Type B pancreatic cell (in vitro differentiated cells): Measurements from ENCODE around the gene DUOXA2. TPM values are rescaled to one million over a fixed set of nuclear protein-coding genes. Genes with fewer than 3 reads are reported as not detected.

Experiments used
- DNase-seq: peaks from one replicate; pipeline ENCODE4 v3.0.0; 2021; ENCODE audit warnings: mixed read lengths; ENCODE audit not compliant: unreplicated experiment; ENCODE audit errors: extremely low spot score
- H3K27ac Mint-ChIP-seq: 2 replicates; pipeline ENCODE4 v1.8.0; 2021; ENCODE audit warnings: mild to moderate bottlenecking, mixed read lengths
- H3K27me3 Mint-ChIP-seq: 2 replicates; pipeline ENCODE4 v1.8.0; 2021; ENCODE audit warnings: mixed read lengths
- H3K36me3 Mint-ChIP-seq: 2 replicates; pipeline ENCODE4 v1.8.0; 2021; ENCODE audit warnings: mixed read lengths
- H3K4me1 Mint-ChIP-seq: one replicate; pipeline ENCODE4 v1.8.0; 2021; ENCODE audit warnings: mixed read lengths; ENCODE audit not compliant: unreplicated experiment
- H3K4me3 Mint-ChIP-seq: 2 replicates; pipeline ENCODE4 v1.8.0; 2021; ENCODE audit warnings: mild to moderate bottlenecking, mixed read lengths
- H3K9me3 Mint-ChIP-seq: 2 replicates; pipeline ENCODE4 v1.8.0; 2021; ENCODE audit warnings: mixed read lengths
- total RNA-seq: library from RNA; stranded (reverse); gene quantifications from 2 replicates; pipeline ENCODE4 v1.2.1, GENCODE V29; 2021; ENCODE audit warnings: low replicate concordance
- TF ChIP-seq, protein P1 (sequence below): fragments of 200-600 bp; sonication (generic); conservative IDR thresholded peaks from 2 replicates; pipeline ENCODE4 v1.5.0; 2021; ENCODE audit warnings: antibody characterized with exemption, mild to moderate bottlenecking

Gene DUOXA2
- total RNA-seq, 1 donor from 2014 or later, result 0.17 TPM

DNA sequence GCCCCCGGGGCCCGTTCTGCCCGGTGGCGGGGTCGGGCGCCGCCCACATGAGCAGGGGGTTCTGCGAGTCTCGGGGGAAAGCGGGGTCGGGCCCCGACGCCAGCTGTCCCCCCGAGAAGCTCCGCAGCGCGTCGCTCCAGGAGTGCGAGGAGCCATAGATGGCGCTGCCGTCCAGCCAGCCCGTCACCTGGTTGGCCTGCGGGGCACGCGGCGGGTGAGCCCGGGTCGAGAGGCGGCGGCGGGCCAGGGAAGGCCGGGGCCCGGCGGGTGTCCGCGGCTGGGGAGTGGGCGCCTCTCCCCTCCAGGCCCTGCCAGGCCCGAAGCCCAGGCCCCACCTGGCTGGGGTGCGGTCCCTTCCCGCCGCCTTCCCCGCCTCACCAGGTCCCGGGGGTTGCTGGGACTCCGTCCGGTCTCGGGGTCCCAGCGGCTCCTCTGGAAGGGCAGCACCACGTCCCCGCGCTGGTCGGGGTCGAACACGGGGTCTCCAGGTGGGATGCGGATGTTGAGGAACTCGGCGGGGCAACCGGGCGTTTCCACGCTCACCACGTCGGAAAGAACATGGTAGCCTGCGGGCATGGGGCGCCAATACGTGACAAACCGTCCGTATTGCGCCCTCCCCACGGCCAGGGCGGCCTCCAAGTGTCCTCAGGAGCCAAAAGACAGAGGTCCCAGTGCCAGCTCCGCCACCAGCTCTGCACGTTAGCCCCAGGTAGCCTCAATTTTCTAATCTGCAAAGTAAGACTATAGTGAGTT lies 2.6 kb upstream of the DUOXA2 start:
- Mint-ChIP-seq H3K27ac (no peak overlapping the region), H3K36me3 (no peaks in the 10 kb centered on the region), H3K4me1 (no peaks in the 10 kb centered on the region), H3K4me3 (peak overlapping the region; percentile 76), H3K9me3 (no peaks in the 10 kb centered on the region), H3K27me3 (peaks cover 70% of the 10 kb centered on the region)
- TF ChIP-seq, protein P1, sequence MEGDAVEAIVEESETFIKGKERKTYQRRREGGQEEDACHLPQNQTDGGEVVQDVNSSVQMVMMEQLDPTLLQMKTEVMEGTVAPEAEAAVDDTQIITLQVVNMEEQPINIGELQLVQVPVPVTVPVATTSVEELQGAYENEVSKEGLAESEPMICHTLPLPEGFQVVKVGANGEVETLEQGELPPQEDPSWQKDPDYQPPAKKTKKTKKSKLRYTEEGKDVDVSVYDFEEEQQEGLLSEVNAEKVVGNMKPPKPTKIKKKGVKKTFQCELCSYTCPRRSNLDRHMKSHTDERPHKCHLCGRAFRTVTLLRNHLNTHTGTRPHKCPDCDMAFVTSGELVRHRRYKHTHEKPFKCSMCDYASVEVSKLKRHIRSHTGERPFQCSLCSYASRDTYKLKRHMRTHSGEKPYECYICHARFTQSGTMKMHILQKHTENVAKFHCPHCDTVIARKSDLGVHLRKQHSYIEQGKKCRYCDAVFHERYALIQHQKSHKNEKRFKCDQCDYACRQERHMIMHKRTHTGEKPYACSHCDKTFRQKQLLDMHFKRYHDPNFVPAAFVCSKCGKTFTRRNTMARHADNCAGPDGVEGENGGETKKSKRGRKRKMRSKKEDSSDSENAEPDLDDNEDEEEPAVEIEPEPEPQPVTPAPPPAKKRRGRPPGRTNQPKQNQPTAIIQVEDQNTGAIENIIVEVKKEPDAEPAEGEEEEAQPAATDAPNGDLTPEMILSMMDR, result no peak
- no peak for DNase-seq

DNA sequence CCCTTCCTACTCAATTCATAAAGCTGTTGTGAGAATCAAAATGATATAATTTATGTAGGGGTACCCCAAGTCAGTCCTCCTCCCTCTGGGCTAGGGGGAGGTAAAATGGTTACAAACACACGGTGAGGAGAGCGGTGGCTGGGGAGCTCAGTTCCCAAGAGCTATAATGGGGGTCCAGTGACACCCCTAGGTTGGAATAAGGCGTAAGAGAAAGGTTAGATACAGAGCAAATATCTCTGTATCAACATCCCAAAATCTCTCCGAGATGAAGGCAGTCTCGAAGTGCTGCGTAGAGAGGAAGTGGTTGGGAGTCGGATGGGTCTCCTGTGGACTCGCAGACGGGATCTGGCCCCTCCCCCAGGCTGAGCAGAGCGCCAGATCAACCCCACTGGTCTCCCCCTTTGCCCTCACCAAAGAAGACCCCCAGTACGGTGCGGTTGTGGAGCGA lies 2.0 kb upstream of the DUOXA2 start:
- no peak for DNase-seq
- H3K4me3 Mint-ChIP-seq, result peak overlapping the region; percentile 76

DNA sequence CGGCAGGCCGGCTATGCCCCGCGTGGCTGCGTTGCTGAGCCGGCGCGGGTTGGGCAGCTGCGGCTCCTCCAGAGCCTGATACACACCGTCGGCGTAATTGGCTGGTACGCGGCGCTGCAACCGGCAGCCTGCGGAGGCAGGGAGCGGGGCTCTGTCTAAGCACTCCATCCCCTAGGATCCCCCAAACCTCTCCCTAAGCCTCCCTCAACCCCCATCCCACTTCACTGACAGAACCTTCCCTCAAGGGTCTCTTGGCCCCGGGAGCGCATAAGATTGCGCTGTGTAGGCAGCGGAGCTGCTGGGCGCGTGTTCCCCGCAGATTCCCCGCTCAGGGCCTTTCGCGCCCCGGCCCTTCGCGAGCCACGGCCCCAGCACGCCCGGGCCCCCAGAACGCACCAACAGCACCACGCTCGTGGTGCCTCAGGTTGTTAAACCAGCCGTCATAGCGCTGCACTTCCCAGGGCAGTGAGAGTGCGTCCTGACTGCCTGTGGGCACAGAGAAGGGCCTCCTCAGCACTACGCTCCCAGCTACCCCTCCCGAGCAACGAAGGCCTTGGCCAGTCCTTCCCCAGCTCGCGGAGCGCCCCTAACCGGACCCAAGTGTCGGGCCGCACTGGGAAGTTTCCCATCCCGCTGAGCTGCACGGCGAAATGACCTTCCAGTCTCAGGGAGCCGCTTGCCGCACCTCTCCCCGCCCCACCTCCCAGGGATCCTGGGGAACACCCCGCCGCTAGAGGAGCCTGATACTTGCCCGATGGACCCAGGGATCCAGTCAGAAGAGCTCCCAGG lies 1.3 kb upstream of the DUOXA2 start:
- Mint-ChIP-seq H3K36me3 (no peaks in the 10 kb centered on the region), H3K27me3 (peaks cover 76% of the 10 kb centered on the region), H3K4me1 (peaks cover under 1% of the 10 kb centered on the region), H3K27ac (no peak overlapping the region), H3K4me3 (peak overlapping the region; percentile 76), H3K9me3 (peaks cover under 1% of the 10 kb centered on the region)
- peak; percentile 63 for DNase-seq
- TF ChIP-seq, protein P1, result no peak

More for the DNA sequence above, 2.0 kb upstream of the DUOXA2 start:
- TF ChIP-seq, protein P1, result no peak
- no peaks in the 10 kb centered on the region for H3K4me1 Mint-ChIP-seq
- no peaks in the 10 kb centered on the region for H3K9me3 Mint-ChIP-seq
- H3K36me3 Mint-ChIP-seq, result no peaks in the 10 kb centered on the region
- H3K27ac Mint-ChIP-seq, result no peak overlapping the region
- peaks cover 70% of the 10 kb centered on the region for H3K27me3 Mint-ChIP-seq

GRCh38 chr15:45113380-45113990 lies 641 bp upstream of the DUOXA2 start:
- DNase-seq, result no peak
- Mint-ChIP-seq H3K27me3 (peaks cover 83% of the 10 kb centered on the region), H3K9me3 (peaks cover 6% of the 10 kb centered on the region), H3K27ac (no peak overlapping the region), H3K4me1 (peaks cover 7% of the 10 kb centered on the region), H3K4me3 (peak overlapping the region; percentile 76), H3K36me3 (peaks cover 3% of the 10 kb centered on the region)
- TF ChIP-seq, protein P1, result no peak

GRCh38 chr15:45114751-45115085 lies 592 bp downstream of the DUOXA2 start:
- H3K36me3 Mint-ChIP-seq, result peaks cover 3% of the 10 kb centered on the region
- TF ChIP-seq, protein P1, result no peak
- H3K9me3 Mint-ChIP-seq, result peaks cover 6% of the 10 kb centered on the region
- H3K4me1 Mint-ChIP-seq, result peaks cover 7% of the 10 kb centered on the region
- DNase-seq, result no peak
- peaks cover 71% of the 10 kb centered on the region for H3K27me3 Mint-ChIP-seq
- no peak overlapping the region for H3K27ac Mint-ChIP-seq
- no peak overlapping the region for H3K4me3 Mint-ChIP-seq
